ENCODE measurements around the gene SLC16A13.

SLC16A13 gene

GRCh38 chr17:7022781-7023571 is 12.8 kb upstream of the SLC16A13 start, which contains the start of gene BCL6B:
BCL6B (plus strand) TSS chr17:7023050; CDS start chr17:7023672, 622 bp downstream.
- no peak for DNase-seq (ENCODE audit: low read depth)
- TF ChIP-seq CTCF (conservative IDR thresholded peaks at IDR 0.05; ENCODE audit: control insufficient read depth, insufficient read depth, low read depth, low read length) = no peak
- peak within 1 kb of the TSS; percentile 33 for H3K4me3 ChIP-seq (ENCODE audit: control insufficient read depth, low read depth, low read length)

DNA sequence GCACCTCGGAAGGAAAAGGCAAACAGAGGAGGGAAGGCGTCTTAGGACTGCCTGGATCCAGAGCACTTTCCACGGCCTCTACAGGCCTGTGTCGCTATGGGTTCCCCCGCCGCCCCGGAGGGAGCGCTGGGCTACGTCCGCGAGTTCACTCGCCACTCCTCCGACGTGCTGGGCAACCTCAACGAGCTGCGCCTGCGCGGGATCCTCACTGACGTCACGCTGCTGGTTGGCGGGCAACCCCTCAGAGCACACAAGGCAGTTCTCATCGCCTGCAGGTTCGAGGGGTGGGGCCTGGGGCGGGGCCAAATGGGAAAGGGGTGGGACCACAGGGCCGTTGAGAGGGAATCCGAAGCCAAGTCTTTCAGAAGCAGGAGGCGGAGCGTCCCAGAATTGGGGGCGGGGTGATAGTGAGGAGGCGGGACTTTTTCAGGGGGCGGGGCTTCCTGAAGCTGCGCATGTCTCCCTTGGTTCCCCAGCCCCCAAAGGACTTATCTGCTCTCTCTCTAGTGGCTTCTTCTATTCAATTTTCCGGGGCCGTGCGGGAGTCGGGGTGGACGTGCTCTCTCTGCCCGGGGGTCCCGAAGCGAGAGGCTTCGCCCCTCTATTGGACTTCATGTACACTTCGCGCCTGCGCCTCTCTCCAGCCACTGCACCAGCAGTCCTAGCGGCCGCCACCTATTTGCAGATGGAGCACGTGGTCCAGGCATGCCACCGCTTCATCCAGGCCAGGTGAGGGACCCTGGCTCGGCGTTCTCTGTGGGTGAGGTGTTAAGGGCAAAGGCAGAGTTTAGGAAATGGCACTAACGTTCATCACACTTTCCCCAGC is 12.0 kb upstream of the SLC16A13 start:
- H3K4me3 ChIP-seq (ENCODE audit: control insufficient read depth, low read depth, low read length) = peak overlapping the region; percentile 19
- no peak for TF ChIP-seq CTCF (conservative IDR thresholded peaks at IDR 0.05; ENCODE audit: control insufficient read depth, insufficient read depth, low read depth, low read length)
- peak; percentile 89 for DNase-seq (ENCODE audit: low read depth)

DNA sequence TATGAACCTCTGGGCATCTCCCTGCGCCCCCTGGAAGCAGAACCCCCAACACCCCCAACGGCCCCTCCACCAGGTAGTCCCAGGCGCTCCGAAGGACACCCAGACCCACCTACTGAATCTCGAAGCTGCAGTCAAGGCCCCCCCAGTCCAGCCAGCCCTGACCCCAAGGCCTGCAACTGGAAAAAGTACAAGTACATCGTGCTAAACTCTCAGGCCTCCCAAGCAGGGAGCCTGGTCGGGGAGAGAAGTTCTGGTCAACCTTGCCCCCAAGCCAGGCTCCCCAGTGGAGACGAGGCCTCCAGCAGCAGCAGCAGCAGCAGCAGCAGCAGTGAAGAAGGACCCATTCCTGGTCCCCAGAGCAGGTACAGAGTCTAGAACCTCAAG is 11.4 kb upstream of the SLC16A13 start:
- no peak overlapping the region for H3K4me3 ChIP-seq (ENCODE audit: control insufficient read depth, low read depth, low read length)
- TF ChIP-seq CTCF (conservative IDR thresholded peaks at IDR 0.05; ENCODE audit: control insufficient read depth, insufficient read depth, low read depth, low read length) = no peak
- DNase-seq (ENCODE audit: low read depth) = no peak

GRCh38 chr17:7025245-7025644 is 10.6 kb upstream of the SLC16A13 start:
- TF ChIP-seq CTCF (conservative IDR thresholded peaks at IDR 0.05; ENCODE audit: control insufficient read depth, insufficient read depth, low read depth, low read length) = no peak
- no peak for DNase-seq (ENCODE audit: low read depth)
- H3K4me3 ChIP-seq (ENCODE audit: control insufficient read depth, low read depth, low read length) = no peak overlapping the region

DNA sequence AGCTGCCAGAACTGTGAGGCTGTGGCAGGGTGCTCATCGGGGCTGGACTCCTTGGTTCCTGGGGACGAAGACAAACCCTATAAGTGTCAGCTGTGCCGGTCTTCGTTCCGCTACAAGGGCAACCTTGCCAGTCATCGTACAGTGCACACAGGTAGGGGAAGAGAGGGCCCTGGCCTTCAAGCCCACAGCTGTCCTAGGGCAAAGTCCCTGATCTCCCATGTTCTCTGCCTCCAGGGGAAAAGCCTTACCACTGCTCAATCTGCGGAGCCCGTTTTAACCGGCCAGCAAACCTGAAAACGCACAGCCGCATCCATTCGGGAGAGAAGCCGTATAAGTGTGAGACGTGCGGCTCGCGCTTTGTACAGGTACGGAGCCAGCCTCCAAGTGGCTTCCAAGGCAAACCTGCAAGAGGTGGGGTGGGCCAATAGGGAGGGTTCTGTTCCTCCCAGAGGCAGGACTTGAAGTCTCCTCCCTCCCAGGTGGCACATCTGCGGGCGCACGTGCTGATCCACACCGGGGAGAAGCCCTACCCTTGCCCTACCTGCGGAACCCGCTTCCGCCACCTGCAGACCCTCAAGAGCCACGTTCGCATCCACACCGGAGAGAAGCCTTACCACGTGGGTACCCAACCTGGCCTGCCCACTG is 9.2 kb upstream of the SLC16A13 start:
- no peak for DNase-seq (ENCODE audit: low read depth)
- no peak overlapping the region for H3K4me3 ChIP-seq (ENCODE audit: control insufficient read depth, low read depth, low read length)
- no peak for TF ChIP-seq CTCF (conservative IDR thresholded peaks at IDR 0.05; ENCODE audit: control insufficient read depth, insufficient read depth, low read depth, low read length)

DNA sequence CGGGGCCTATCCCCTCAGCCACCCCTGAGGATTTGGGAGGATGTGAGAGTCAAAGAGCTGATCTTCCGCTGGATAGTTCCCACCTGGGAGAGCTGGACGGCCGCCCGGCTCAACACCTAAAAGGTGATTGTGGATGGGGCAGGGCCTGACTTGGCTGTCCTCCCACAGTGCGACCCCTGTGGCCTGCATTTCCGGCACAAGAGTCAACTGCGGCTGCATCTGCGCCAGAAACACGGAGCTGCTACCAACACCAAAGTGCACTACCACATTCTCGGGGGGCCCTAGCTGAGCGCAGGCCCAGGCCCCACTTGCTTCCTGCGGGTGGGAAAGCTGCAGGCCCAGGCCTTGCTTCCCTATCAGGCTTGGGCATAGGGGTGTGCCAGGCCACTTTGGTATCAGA is 8.5 kb upstream of the SLC16A13 start:
- no peak overlapping the region for H3K4me3 ChIP-seq (ENCODE audit: control insufficient read depth, low read depth, low read length)
- no peak for DNase-seq (ENCODE audit: low read depth)
- no peak for TF ChIP-seq CTCF (conservative IDR thresholded peaks at IDR 0.05; ENCODE audit: control insufficient read depth, insufficient read depth, low read depth, low read length)
